ENCODE data around the gene FOXP1.

FOXP1 gene

DNA sequence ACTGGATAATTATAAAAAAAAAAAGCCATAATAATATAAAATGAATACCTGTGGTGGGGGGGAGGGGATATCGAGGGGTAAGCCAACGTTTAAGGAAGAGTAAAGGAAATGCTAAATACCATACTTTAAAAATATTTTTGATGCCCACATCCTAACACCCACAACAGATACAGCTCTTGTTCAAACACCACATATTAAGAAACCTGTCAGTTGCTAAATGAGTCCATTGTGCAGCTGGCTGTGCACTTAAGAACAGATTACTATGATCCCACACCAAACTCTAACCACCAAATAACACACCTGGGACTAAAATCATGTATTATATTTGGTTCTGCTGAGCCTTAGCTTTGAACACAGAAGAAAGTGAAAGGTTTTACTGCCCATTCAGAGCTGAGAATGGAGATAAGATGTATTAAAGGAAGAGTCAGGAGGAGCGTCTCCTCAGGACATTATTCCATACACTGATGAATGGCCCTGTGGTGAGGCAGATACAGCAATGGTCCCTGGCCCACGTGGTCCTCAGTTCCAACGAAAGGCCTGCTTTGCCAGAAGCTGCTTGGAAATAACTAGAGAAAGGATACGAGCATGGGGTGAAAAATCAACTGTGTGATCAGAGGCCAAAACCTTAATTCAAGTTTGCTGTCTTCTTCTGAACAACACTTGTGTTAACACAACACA, 515.4 kb downstream of the FOXP1 start:
- H3K4me3 ChIP-seq (ENCODE audit: low read length in 2 of 2) = no peak overlapping the region
- H3K27me3 ChIP-seq (ENCODE audit: control insufficient read depth in 1 of 2, insufficient read depth in 2 of 2, low read length in 2 of 2) = no peaks in the 10 kb centered on the region
- peaks cover 51% of the 10 kb centered on the region for H3K4me1 ChIP-seq (ENCODE audit: control insufficient read depth, insufficient read depth, low read length)
- H3K27ac ChIP-seq (ENCODE audit: low read length) = peak overlapping the region; percentile 26
- H3K36me3 ChIP-seq (ENCODE audit: control insufficient read depth in 2 of 2, insufficient read depth in 2 of 2, low read length in 2 of 2) = no peaks in the 10 kb centered on the region
- no peaks in the 10 kb centered on the region for H3K9me3 ChIP-seq (ENCODE audit: control insufficient read depth in 2 of 2, low read length in 2 of 2)
- H3K9ac ChIP-seq (ENCODE audit: low read length in 2 of 2) = no peak overlapping the region

DNA sequence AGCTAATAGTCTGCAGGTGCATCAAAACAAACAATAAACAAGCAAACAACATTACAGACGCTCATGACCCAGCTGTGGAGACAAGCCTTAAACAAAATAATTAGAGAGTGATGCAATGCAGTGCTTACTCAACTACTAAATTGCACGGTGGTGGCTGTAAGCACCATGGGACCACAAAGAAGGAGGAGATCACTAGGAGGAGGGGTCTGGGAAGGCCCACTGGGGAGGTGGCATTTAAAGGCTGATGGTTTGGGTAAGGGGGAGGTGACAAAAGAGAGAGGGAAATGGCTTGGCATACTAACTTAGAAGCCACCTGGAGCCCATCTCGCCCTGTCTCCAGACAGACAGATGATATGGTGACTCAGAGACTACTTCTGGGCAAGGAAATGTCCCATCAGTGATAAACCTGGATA, 516.7 kb downstream of the FOXP1 start:
- H3K36me3 ChIP-seq (ENCODE audit: control insufficient read depth in 2 of 2, insufficient read depth in 2 of 2, low read length in 2 of 2) = no peaks in the 10 kb centered on the region
- H3K27ac ChIP-seq (ENCODE audit: low read length) = peak overlapping the region; percentile 92
- no peaks in the 10 kb centered on the region for H3K27me3 ChIP-seq (ENCODE audit: control insufficient read depth in 1 of 2, insufficient read depth in 2 of 2, low read length in 2 of 2)
- no peak overlapping the region for H3K4me3 ChIP-seq (ENCODE audit: low read length in 2 of 2)
- peaks cover 48% of the 10 kb centered on the region for H3K4me1 ChIP-seq (ENCODE audit: control insufficient read depth, insufficient read depth, low read length)
- no peak overlapping the region for H3K9ac ChIP-seq (ENCODE audit: low read length in 2 of 2)
- H3K9me3 ChIP-seq (ENCODE audit: control insufficient read depth in 2 of 2, low read length in 2 of 2) = no peaks in the 10 kb centered on the region

DNA sequence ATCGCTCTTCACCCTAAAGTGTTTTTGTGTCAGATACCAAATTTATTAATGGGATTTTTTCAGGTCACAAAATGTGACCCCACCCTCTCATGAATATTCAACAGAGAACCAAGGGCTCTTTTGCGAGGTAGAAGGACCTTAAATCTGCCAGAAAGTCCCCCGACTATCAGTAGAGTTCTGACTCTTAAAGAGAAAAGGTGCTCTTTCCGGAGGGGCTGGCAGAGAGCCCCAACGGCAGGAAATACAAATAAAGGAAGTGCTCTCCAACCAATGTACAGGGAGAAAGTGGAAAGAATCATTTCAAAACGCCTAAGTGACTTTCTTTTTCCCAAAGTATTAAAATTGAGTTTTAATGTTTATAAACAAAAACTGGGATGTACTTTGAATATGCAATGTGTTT, 517.2 kb downstream of the FOXP1 start:
- Histone ChIP-seq H3K9me3 (ENCODE audit: control insufficient read depth in 2 of 2, low read length in 2 of 2) (no peaks in the 10 kb centered on the region), H3K4me1 (ENCODE audit: control insufficient read depth, insufficient read depth, low read length) (peaks cover 46% of the 10 kb centered on the region), H3K4me3 (ENCODE audit: low read length in 2 of 2) (peak overlapping the region; percentile 81 to 82), H3K27ac (ENCODE audit: low read length) (peak overlapping the region; percentile 92), H3K27me3 (ENCODE audit: control insufficient read depth in 1 of 2, insufficient read depth in 2 of 2, low read length in 2 of 2) (no peaks in the 10 kb centered on the region), H3K36me3 (ENCODE audit: control insufficient read depth in 2 of 2, insufficient read depth in 2 of 2, low read length in 2 of 2) (no peaks in the 10 kb centered on the region), H3K9ac (ENCODE audit: low read length in 2 of 2) (peak overlapping the region in 1 of 2 donors; percentile 88)

DNA sequence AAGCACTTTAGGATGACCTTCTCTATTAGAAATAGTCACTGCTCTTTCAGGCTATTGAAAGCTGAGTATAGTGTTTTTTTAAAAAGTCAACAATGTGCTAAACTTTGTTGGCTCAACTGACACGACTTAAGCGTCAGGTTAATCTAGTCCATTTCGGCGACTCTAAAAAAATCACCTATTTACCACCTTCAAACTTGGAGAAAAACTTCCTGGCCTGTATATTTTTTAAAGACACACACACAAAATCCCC, 517.8 kb downstream of the FOXP1 start:
- H3K27ac ChIP-seq (ENCODE audit: low read length) = peak overlapping the region; percentile 92
- peaks cover 40% of the 10 kb centered on the region for H3K4me1 ChIP-seq (ENCODE audit: control insufficient read depth, insufficient read depth, low read length)
- H3K27me3 ChIP-seq (ENCODE audit: control insufficient read depth in 1 of 2, insufficient read depth in 2 of 2, low read length in 2 of 2) = no peaks in the 10 kb centered on the region
- H3K9me3 ChIP-seq (ENCODE audit: control insufficient read depth in 2 of 2, low read length in 2 of 2) = no peaks in the 10 kb centered on the region
- peak overlapping the region; percentile 88 to 93 for H3K9ac ChIP-seq (ENCODE audit: low read length in 2 of 2)
- H3K36me3 ChIP-seq (ENCODE audit: control insufficient read depth in 2 of 2, insufficient read depth in 2 of 2, low read length in 2 of 2) = no peaks in the 10 kb centered on the region
- peak overlapping the region; percentile 81 to 82 for H3K4me3 ChIP-seq (ENCODE audit: low read length in 2 of 2)

DNA sequence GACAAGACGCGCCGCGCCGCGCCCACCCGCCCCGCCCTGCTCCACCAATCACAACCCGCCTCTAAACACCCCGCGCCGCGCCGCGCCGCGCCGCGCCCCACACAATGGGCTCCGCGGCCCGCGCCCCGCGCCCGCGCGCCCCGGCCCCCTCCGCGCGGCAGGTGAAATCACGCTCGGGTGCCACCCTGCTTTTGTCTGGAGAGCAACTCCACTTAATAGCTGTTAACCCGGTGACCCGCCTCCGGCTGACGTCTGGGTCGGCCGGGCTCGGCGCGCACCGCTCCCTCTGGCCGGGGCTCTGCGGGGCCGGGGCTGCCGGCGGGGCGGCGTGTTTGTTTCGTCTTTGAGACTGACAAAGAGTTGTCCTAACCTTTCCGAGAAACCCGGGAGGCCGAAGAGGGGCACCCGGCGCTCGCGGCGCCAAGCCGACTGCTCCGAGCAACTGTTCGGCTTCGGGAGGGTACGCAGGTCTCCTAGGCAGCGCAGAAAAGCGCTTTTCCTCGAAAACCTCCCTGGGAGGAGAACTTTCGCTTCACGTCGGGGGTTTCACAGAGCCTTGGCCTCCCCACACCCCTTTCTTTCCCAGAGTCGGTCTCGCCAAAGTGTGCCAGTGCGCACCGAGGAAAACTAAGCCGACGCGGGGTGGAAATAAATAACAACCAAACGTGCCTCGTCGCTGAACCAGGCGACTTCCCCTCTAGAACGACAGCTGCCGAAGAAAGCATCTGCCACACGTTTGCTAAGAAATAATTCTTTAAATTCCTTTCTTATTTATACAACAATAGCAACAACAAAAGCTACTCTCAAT, 518.4 kb downstream of the FOXP1 start:
- H3K9ac ChIP-seq (ENCODE audit: low read length in 2 of 2) = peak overlapping the region; percentile 88 to 93
- peak overlapping the region; percentile 92 for H3K27ac ChIP-seq (ENCODE audit: low read length)
- H3K4me1 ChIP-seq (ENCODE audit: control insufficient read depth, insufficient read depth, low read length) = peaks cover 34% of the 10 kb centered on the region

DNA sequence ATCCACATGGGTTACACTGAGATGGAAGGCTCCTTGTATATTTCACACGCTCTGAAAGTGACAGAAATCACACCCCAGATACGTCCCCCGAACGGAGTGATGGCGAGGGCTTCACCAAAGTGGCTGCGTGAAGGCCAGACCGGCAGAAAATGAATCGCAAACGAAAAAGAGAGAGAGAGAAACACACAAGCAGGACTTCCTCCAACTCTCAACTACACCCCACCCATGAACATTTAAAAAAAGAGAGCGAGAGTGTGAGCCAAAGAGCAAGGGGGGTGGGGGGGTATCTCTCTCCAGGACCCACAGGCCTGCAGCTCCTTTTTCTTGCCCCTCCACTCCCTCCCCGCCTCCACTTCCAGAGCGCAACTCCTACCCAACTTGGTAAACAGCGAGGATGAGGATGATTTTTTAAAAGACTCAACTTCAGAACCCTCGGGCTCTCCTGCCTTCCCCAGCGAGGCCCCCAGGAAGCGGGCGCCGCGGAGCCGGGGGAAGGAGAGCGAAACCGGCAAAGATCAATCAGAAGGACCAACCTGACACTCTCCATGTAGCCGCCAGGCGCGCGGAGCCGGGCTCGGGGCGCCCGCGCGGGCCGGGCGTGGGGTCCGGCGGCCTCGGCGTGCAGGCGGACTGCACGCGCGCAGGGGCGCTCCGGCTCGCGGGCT, 519.1 kb downstream of the FOXP1 start:
- Histone ChIP-seq H3K27me3 (ENCODE audit: control insufficient read depth in 1 of 2, insufficient read depth in 2 of 2, low read length in 2 of 2) (no peaks in the 10 kb centered on the region), H3K4me1 (ENCODE audit: control insufficient read depth, insufficient read depth, low read length) (peaks cover 27% of the 10 kb centered on the region), H3K4me3 (ENCODE audit: low read length in 2 of 2) (peak overlapping the region; percentile 85 to 90), H3K9ac (ENCODE audit: low read length in 2 of 2) (peak overlapping the region; percentile 83 to 90), H3K9me3 (ENCODE audit: control insufficient read depth in 2 of 2, low read length in 2 of 2) (no peaks in the 10 kb centered on the region), H3K36me3 (ENCODE audit: control insufficient read depth in 2 of 2, insufficient read depth in 2 of 2, low read length in 2 of 2) (no peaks in the 10 kb centered on the region), H3K27ac (ENCODE audit: low read length) (peak overlapping the region; percentile 91)

More for the DNA sequence above, 518.4 kb downstream of the FOXP1 start:
- H3K27me3 ChIP-seq (ENCODE audit: control insufficient read depth in 1 of 2, insufficient read depth in 2 of 2, low read length in 2 of 2) = no peaks in the 10 kb centered on the region
- H3K36me3 ChIP-seq (ENCODE audit: control insufficient read depth in 2 of 2, insufficient read depth in 2 of 2, low read length in 2 of 2) = no peaks in the 10 kb centered on the region
- H3K4me3 ChIP-seq (ENCODE audit: low read length in 2 of 2) = peak overlapping the region; percentile 81 to 90
- H3K9me3 ChIP-seq (ENCODE audit: control insufficient read depth in 2 of 2, low read length in 2 of 2) = no peaks in the 10 kb centered on the region

DNA sequence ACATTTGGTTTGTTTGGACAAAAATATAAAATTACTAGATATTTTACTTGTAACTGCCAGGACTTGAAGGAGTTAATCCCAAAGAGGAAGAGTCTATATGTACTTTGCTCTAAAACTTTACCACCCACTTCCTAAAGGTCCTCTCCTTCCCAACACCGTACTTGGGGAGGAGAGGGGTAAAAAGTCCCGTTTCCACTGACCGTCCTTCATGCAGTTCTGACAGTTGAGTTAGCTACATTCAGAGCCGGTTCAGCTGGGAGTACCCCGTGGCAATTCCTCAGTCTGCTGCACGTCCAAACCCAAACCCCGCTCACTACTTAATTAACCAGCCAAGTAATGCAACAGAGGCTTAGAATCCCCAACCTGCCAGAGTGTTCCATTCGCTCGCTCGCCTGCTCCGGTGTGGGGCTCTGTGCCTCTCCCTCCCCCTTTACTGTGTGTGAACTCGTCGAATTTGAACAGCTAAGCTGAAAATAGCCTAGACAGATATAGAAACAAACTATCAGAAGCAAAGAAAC, 519.7 kb downstream of the FOXP1 start:
- H3K9me3 ChIP-seq (ENCODE audit: control insufficient read depth in 2 of 2, low read length in 2 of 2) = no peaks in the 10 kb centered on the region
- peak overlapping the region; percentile 91 for H3K27ac ChIP-seq (ENCODE audit: low read length)
- no peaks in the 10 kb centered on the region for H3K36me3 ChIP-seq (ENCODE audit: control insufficient read depth in 2 of 2, insufficient read depth in 2 of 2, low read length in 2 of 2)
- peaks cover 28% of the 10 kb centered on the region for H3K4me1 ChIP-seq (ENCODE audit: control insufficient read depth, insufficient read depth, low read length)
- peak overlapping the region; percentile 83 to 90 for H3K9ac ChIP-seq (ENCODE audit: low read length in 2 of 2)
- peak overlapping the region; percentile 85 to 90 for H3K4me3 ChIP-seq (ENCODE audit: low read length in 2 of 2)
- H3K27me3 ChIP-seq (ENCODE audit: control insufficient read depth in 1 of 2, insufficient read depth in 2 of 2, low read length in 2 of 2) = no peaks in the 10 kb centered on the region

DNA sequence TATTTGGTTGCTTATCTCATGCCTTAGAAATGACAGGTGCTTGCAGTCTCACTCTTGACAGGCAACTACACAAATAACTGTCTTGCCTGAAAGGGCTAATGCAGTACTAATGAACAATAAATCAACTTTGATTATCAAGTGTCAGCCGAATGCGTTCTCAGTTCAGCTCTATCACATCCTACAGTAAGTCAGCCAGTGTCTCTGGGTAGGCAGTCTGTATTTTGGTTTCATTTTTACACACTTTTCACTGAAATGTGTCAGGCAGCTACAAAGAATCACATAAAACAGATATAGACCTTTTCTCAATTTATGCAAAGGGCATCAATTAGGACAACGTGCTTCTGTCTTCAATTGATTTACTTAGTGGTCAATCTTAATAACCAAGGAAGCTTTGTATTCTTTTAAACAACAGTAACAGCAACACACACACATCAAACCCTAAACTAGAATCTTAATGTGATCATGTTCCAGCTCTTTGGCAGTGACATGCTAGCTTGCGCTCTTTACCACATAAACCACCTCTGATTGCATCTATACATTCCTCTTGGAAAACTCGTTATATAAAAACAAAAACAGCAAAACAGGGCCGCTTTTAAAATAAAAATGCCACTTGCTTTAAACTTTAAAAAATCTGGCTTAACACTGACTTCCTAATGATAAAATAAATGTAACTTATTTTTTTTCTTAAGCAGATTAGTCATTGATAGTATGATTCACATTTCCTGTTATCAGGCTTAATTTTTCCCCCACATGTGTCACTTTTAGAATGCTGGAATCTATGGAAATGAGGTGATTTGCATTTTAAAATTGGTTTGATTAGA, 520.4 kb downstream of the FOXP1 start:
- H3K9me3 ChIP-seq (ENCODE audit: control insufficient read depth in 2 of 2, low read length in 2 of 2) = no peaks in the 10 kb centered on the region
- no peaks in the 10 kb centered on the region for H3K27me3 ChIP-seq (ENCODE audit: control insufficient read depth in 1 of 2, insufficient read depth in 2 of 2, low read length in 2 of 2)
- H3K36me3 ChIP-seq (ENCODE audit: control insufficient read depth in 2 of 2, insufficient read depth in 2 of 2, low read length in 2 of 2) = no peaks in the 10 kb centered on the region
- peak overlapping the region; percentile 85 to 90 for H3K4me3 ChIP-seq (ENCODE audit: low read length in 2 of 2)
- H3K27ac ChIP-seq (ENCODE audit: low read length) = peak overlapping the region; percentile 91
- peak overlapping the region; percentile 83 to 90 for H3K9ac ChIP-seq (ENCODE audit: low read length in 2 of 2)
- H3K4me1 ChIP-seq (ENCODE audit: control insufficient read depth, insufficient read depth, low read length) = peaks cover 26% of the 10 kb centered on the region

DNA sequence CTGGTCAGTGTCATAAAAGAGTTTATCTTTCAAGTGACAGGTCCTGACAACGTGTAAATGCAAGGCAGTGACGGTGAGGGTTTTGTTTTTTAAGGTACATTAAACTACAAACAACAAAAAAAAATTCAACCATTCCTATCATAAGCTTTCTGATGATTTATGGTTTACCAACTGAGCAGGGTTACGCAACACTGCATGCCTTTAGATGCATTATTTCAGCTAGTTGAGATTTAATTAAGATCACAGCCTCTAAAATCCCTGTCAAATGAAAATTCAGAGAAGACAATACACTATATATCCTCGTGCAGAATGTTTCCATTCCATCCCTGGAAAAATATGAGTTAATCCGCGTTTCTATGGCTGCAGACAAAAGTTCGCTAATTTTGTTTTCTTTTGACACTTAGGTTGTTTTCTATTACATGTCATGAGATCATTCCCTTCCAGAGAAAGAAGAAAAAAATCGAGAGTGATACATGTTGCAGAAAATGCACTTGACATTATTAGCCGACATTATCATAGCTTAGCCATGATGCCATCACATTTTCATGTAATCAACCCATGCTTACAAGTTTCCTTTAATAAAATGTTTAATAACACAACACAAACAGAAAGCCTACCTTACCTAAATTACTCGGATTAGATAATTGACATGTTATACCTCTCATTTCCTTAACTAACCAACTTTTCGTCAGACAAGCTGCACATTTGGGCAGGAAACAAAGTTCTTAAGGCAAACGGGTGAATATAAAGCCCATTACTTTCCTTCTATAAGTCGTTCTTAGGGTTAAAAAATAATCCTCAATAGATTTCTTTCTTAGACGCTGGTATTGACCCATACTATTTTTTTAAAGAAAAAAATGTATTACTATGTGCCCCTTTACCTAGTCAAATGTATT, 521.2 kb downstream of the FOXP1 start:
- Histone ChIP-seq H3K27me3 (ENCODE audit: control insufficient read depth in 1 of 2, insufficient read depth in 2 of 2, low read length in 2 of 2) (no peaks in the 10 kb centered on the region), H3K36me3 (ENCODE audit: control insufficient read depth in 2 of 2, insufficient read depth in 2 of 2, low read length in 2 of 2) (no peaks in the 10 kb centered on the region), H3K4me3 (ENCODE audit: low read length in 2 of 2) (peak overlapping the region; percentile 85 to 90), H3K9me3 (ENCODE audit: control insufficient read depth in 2 of 2, low read length in 2 of 2) (no peaks in the 10 kb centered on the region), H3K4me1 (ENCODE audit: control insufficient read depth, insufficient read depth, low read length) (peaks cover 23% of the 10 kb centered on the region), H3K9ac (ENCODE audit: low read length in 2 of 2) (peak overlapping the region; percentile 48 to 90), H3K27ac (ENCODE audit: low read length) (peak overlapping the region; percentile 91)

Data from stomach smooth muscle (tissue), 2 donors.